ENCODE measurements around the gene EIF6.
"Not testable (repeated sequence)": the region's sequence is repeated elsewhere in the genome, so short reads cannot be mapped to it uniquely, and the experiment has no call there.

Gene EIF6

GRCh38 chr20:35318502-35319157 lies 34.1 kb upstream of the EIF6 start:
- Mint-ChIP-seq H3K27ac (peak overlapping the region; percentile 3), H3K27me3 (no peaks in the 10 kb centered on the region), H3K9me3 (no peaks in the 10 kb centered on the region), H3K4me1 (ENCODE audit: low read depth) (peaks cover 42% of the 10 kb centered on the region), H3K4me3 (no peak overlapping the region), H3K36me3 (ENCODE audit: low read depth) (peaks cover 12% of the 10 kb centered on the region)

GRCh38 chr20:35317416-35318210 lies 33.0 kb upstream of the EIF6 start:
- Mint-ChIP-seq H3K36me3 (ENCODE audit: low read depth) (peaks cover 19% of the 10 kb centered on the region), H3K4me1 (ENCODE audit: low read depth) (peaks cover 36% of the 10 kb centered on the region), H3K9me3 (no peaks in the 10 kb centered on the region), H3K27ac (no peak overlapping the region), H3K27me3 (no peaks in the 10 kb centered on the region), H3K4me3 (no peak overlapping the region)

- Mint-ChIP-seq H3K9me3 (no peaks in the 10 kb centered on the region), H3K36me3 (ENCODE audit: low read depth) (peaks cover 24% of the 10 kb centered on the region), H3K27ac (no peak overlapping the region), H3K27me3 (no peaks in the 10 kb centered on the region), H3K4me3 (no peak overlapping the region), H3K4me1 (ENCODE audit: low read depth) (peaks cover 50% of the 10 kb centered on the region)
These were observed 31.5 kb upstream of the EIF6 start for GRCh38 chr20:35316086-35316485.

- Mint-ChIP-seq H3K4me1 (ENCODE audit: low read depth) (peaks cover 50% of the 10 kb centered on the region), H3K27ac (peak overlapping the region; percentile 76), H3K36me3 (ENCODE audit: low read depth) (peaks cover 22% of the 10 kb centered on the region)
- not testable (repeated sequence) for H3K27me3 Mint-ChIP-seq, H3K4me3 Mint-ChIP-seq, H3K9me3 Mint-ChIP-seq
These were observed 31.1 kb upstream of the EIF6 start for GRCh38 chr20:35315632-35316020.

- Mint-ChIP-seq H3K36me3 (ENCODE audit: low read depth) (peaks cover 22% of the 10 kb centered on the region), H3K4me3 (no peak overlapping the region), H3K27me3 (no peaks in the 10 kb centered on the region), H3K9me3 (no peaks in the 10 kb centered on the region), H3K4me1 (ENCODE audit: low read depth) (peaks cover 52% of the 10 kb centered on the region), H3K27ac (peak overlapping the region; percentile 76)
These were observed 30.5 kb upstream of the EIF6 start for GRCh38 chr20:35314816-35315631.

- peaks cover 58% of the 10 kb centered on the region for H3K4me1 Mint-ChIP-seq (ENCODE audit: low read depth)
- H3K36me3 Mint-ChIP-seq (ENCODE audit: low read depth): peaks cover 28% of the 10 kb centered on the region
- peak overlapping the region; percentile 82 for H3K27ac Mint-ChIP-seq
- no peaks in the 10 kb centered on the region for H3K9me3 Mint-ChIP-seq
- peak overlapping the region; percentile 37 for H3K4me3 Mint-ChIP-seq
- no peaks in the 10 kb centered on the region for H3K27me3 Mint-ChIP-seq
These were observed 27.7 kb upstream of the EIF6 start for GRCh38 chr20:35312318-35312717.

GRCh38 chr20:35311822-35312221 lies 27.2 kb upstream of the EIF6 start:
- H3K36me3 Mint-ChIP-seq (ENCODE audit: low read depth): peaks cover 28% of the 10 kb centered on the region
- peak overlapping the region; percentile 37 for H3K4me3 Mint-ChIP-seq
- no peaks in the 10 kb centered on the region for H3K9me3 Mint-ChIP-seq
- peak overlapping the region; percentile 82 for H3K27ac Mint-ChIP-seq
- H3K4me1 Mint-ChIP-seq (ENCODE audit: low read depth): peaks cover 63% of the 10 kb centered on the region
- no peaks in the 10 kb centered on the region for H3K27me3 Mint-ChIP-seq

- Mint-ChIP-seq H3K27me3 (no peaks in the 10 kb centered on the region), H3K27ac (peak overlapping the region; percentile 82), H3K9me3 (no peaks in the 10 kb centered on the region), H3K4me1 (ENCODE audit: low read depth) (peaks cover 67% of the 10 kb centered on the region), H3K36me3 (ENCODE audit: low read depth) (peaks cover 32% of the 10 kb centered on the region), H3K4me3 (peak overlapping the region; percentile 37)
These were observed 26.8 kb upstream of the EIF6 start for GRCh38 chr20:35311409-35311808.

- H3K4me1 Mint-ChIP-seq (ENCODE audit: low read depth): peaks cover 78% of the 10 kb centered on the region
- H3K9me3 Mint-ChIP-seq: no peaks in the 10 kb centered on the region
- peaks cover 24% of the 10 kb centered on the region for H3K36me3 Mint-ChIP-seq (ENCODE audit: low read depth)
- no peaks in the 10 kb centered on the region for H3K27me3 Mint-ChIP-seq
- no peak overlapping the region for H3K27ac Mint-ChIP-seq
- H3K4me3 Mint-ChIP-seq: no peak overlapping the region
These were observed 23.4 kb upstream of the EIF6 start for GRCh38 chr20:35307666-35308653.

GRCh38 chr20:35306931-35307517 lies 22.5 kb upstream of the EIF6 start:
- Mint-ChIP-seq H3K4me3 (no peak overlapping the region), H3K27me3 (no peaks in the 10 kb centered on the region), H3K36me3 (ENCODE audit: low read depth) (peaks cover 17% of the 10 kb centered on the region), H3K9me3 (no peaks in the 10 kb centered on the region), H3K4me1 (ENCODE audit: low read depth) (peaks cover 75% of the 10 kb centered on the region), H3K27ac (peak overlapping the region; percentile 50)

GRCh38 chr20:35305682-35306556 lies 21.3 kb upstream of the EIF6 start:
- Mint-ChIP-seq H3K36me3 (ENCODE audit: low read depth) (peaks cover 15% of the 10 kb centered on the region), H3K9me3 (no peaks in the 10 kb centered on the region), H3K27me3 (no peaks in the 10 kb centered on the region), H3K4me1 (ENCODE audit: low read depth) (peaks cover 65% of the 10 kb centered on the region), H3K4me3 (peak overlapping the region; percentile 55), H3K27ac (peak overlapping the region; percentile 95)

GRCh38 chr20:35304956-35305355 lies 20.4 kb upstream of the EIF6 start:
- H3K4me3 Mint-ChIP-seq: no peak overlapping the region
- no peaks in the 10 kb centered on the region for H3K27me3 Mint-ChIP-seq

More at GRCh38 chr20:35304956-35305355, 20.4 kb upstream of the EIF6 start:
- Mint-ChIP-seq H3K4me1 (ENCODE audit: low read depth) (peaks cover 62% of the 10 kb centered on the region), H3K36me3 (ENCODE audit: low read depth) (peaks cover 10% of the 10 kb centered on the region), H3K9me3 (no peaks in the 10 kb centered on the region), H3K27ac (peak overlapping the region; percentile 95)

Data from stimulated activated naive CD8-positive, alpha-beta T cell treated with anti-CD3 and anti-CD28 coated beads, Interleukin-15, Interleukin-2, amounts not matched to agents 100 ng/mL and 50 ng/mL, for 24 hours (primary cell).